Calu3 (cell line): ENCODE results near the gene SHISA2. TPM values are rescaled to one million over a fixed set of nuclear protein-coding genes. Genes with fewer than 3 reads are reported as not detected.

Experiments
- BruUV-seq: library from RNA; stranded (reverse); fragments of 400-500 nt; replicated peaks from 2 replicates; lab custom pipeline; 2021; lab: Mats Ljungman, UMichigan
- CTCF ChIA-PET: fragments of 300-600 bp; sonication (Branson Sonifier 250); formaldehyde crosslinking; loops from one replicate; lab custom pipeline; 2022; ENCODE audit warnings: antibody characterized with exemption; lab: Charles Lee
- DNase-seq: peaks from one replicate; pipeline ENCODE4 v3.0.0; 2022
- H3K27ac Mint-ChIP-seq: one replicate; pipeline ENCODE4 v1.8.0; 2022; ENCODE audit warnings: mixed read lengths; ENCODE audit not compliant: unreplicated experiment
- H3K27me3 Mint-ChIP-seq: one replicate; pipeline ENCODE4 v1.8.0; 2022; ENCODE audit warnings: mixed read lengths; ENCODE audit not compliant: unreplicated experiment
- H3K36me3 Mint-ChIP-seq: one replicate; pipeline ENCODE4 v1.8.0; 2022; ENCODE audit warnings: mild to moderate bottlenecking, moderate library complexity, mixed read lengths; ENCODE audit not compliant: insufficient read depth, unreplicated experiment
- H3K4me1 Mint-ChIP-seq: one replicate; pipeline ENCODE4 v1.8.0; 2022; ENCODE audit warnings: mild to moderate bottlenecking, low read depth, mixed read lengths; ENCODE audit not compliant: unreplicated experiment
- H3K4me3 Mint-ChIP-seq: one replicate; pipeline ENCODE4 v1.8.0; 2022; ENCODE audit warnings: mild to moderate bottlenecking, low read depth, moderate library complexity, mixed read lengths; ENCODE audit not compliant: unreplicated experiment
- H3K9me3 Mint-ChIP-seq: one replicate; pipeline ENCODE4 v1.8.0; 2022; ENCODE audit warnings: low read depth, mixed read lengths; ENCODE audit not compliant: unreplicated experiment
- CTCF ChIP-seq: fragments of 200-600 bp; IDR thresholded peaks from one replicate; pipeline ENCODE4 v1.8.0; 2022; ENCODE audit warnings: antibody characterized with exemption; ENCODE audit not compliant: unreplicated experiment
- intact Hi-C: fragments of 100-400 bp; cut with micrococcal nuclease; formaldehyde crosslinking; loops from one replicate; pipeline ENCODE4 v1.10.0; 2022; ENCODE audit not compliant: unreplicated experiment
- total RNA-seq: library from RNA; stranded (reverse); gene quantifications from 2 replicates; pipeline ENCODE4 v1.2.3, GENCODE V29; 2022

The SHISA2 gene
- total RNA-seq, 1 experiment from 2014 or later = 23.2 TPM

GRCh38 chr13:26019251-26019650 lies 32.6 kb downstream of the SHISA2 start:
- no TSS peak for BruUV-seq
- CTCF ChIA-PET = no interaction called here
- no peak overlapping the region for H3K4me3 Mint-ChIP-seq
- H3K27me3 Mint-ChIP-seq = no peaks in the 10 kb centered on the region
- peaks cover 55% of the 10 kb centered on the region for H3K4me1 Mint-ChIP-seq
- H3K36me3 Mint-ChIP-seq = no peaks in the 10 kb centered on the region
- H3K9me3 Mint-ChIP-seq = no peaks in the 10 kb centered on the region
- intact Hi-C loops = no loop called here
- DNase-seq = no peak
- peak overlapping the region; percentile 66 for H3K27ac Mint-ChIP-seq
- TF ChIP-seq CTCF = no peak

GRCh38 chr13:26017932-26018665 lies 33.7 kb downstream of the SHISA2 start:
- intact Hi-C loops = no loop called here
- Mint-ChIP-seq H3K27me3 (no peaks in the 10 kb centered on the region), H3K4me3 (no peak overlapping the region), H3K36me3 (no peaks in the 10 kb centered on the region), H3K27ac (no peak overlapping the region), H3K4me1 (peaks cover 50% of the 10 kb centered on the region), H3K9me3 (no peaks in the 10 kb centered on the region)
- DNase-seq = no peak
- no TSS peak for BruUV-seq
- CTCF ChIA-PET = interaction anchor here (0.7 kb wide), 1 partner anchor 34 kb away, joined by 3 read pairs; no protein-coding TSS in a partner anchor
- no peak for TF ChIP-seq CTCF

GRCh38 chr13:26017196-26017921 lies 34.5 kb downstream of the SHISA2 start:
- CTCF ChIA-PET = interaction anchor here (0.7 kb wide), 1 partner anchor 35 kb away, joined by 3 read pairs; no protein-coding TSS in a partner anchor
- Mint-ChIP-seq H3K4me3 (no peak overlapping the region), H3K4me1 (peaks cover 43% of the 10 kb centered on the region), H3K36me3 (no peaks in the 10 kb centered on the region), H3K9me3 (no peaks in the 10 kb centered on the region), H3K27me3 (no peaks in the 10 kb centered on the region), H3K27ac (no peak overlapping the region)
- BruUV-seq = no TSS peak
- intact Hi-C loops = no loop called here
- no peak for TF ChIP-seq CTCF
- DNase-seq = no peak

GRCh38 chr13:26016189-26016588 lies 35.6 kb downstream of the SHISA2 start:
- H3K36me3 Mint-ChIP-seq = no peaks in the 10 kb centered on the region
- no peak for DNase-seq
- no peak overlapping the region for H3K27ac Mint-ChIP-seq
- no peaks in the 10 kb centered on the region for H3K27me3 Mint-ChIP-seq
- H3K4me1 Mint-ChIP-seq = peaks cover 31% of the 10 kb centered on the region
- H3K4me3 Mint-ChIP-seq = no peak overlapping the region
- intact Hi-C loops = no loop called here
- TF ChIP-seq CTCF = no peak
- CTCF ChIA-PET = no interaction called here
- no peaks in the 10 kb centered on the region for H3K9me3 Mint-ChIP-seq
- BruUV-seq = no TSS peak
